Measurements from ENCODE around the gene CDV3.
"Not testable (repeated sequence)": the region's sequence is repeated elsewhere in the genome, so short reads cannot be mapped to it uniquely, and the experiment has no call there.

GRCh38 chr3:133523758-133524157 lies 49.7 kb upstream of the CDV3 start:
- not testable (repeated sequence) for TF ChIP-seq CTCF (conservative IDR thresholded peaks at IDR 0.05; ENCODE audit: low read depth, low read length); EZH2 (IDR thresholded peaks at IDR 0.05; ENCODE audit: borderline replicate concordance, low read depth, low read length, poor library complexity, severe bottlenecking)

All from A673 (cell line).